ENCODE measurements around the gene AP3S2. TPM values are rescaled to one million over a fixed set of nuclear protein-coding genes. Genes with fewer than 3 reads are reported as not detected.

Gene AP3S2
- total and polyA plus RNA-seq, 2 donors (not counting 1 experiment from before 2014, with no cell fraction given) = 11.3 to 32.3 TPM

DNA sequence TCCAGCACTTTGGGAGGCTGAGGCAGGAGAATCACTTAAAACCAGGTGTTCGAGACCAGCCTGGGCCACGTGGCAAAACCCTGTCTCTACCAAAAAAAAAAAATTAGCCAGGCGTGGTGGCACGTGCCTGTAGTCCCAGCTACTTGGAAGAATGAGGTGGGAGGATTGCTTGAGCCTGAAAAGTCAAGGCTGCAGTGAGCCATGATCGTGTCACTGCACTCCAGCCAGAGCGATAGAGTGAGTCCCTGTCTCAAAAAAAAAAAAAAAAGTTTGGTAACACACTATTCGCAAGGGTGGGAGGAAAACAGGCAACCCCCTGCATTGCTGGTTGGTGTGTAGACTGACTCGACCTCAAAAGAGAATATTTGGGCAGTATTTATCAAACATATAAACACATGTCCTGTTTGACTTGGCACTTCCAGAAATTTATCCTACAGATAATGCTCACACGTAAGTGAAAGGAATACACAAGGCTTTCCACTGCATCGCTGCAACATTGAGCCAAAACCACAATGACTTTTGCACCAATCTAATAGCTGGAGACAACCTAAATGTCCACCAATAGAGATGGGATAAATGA is 76.0 kb downstream of the AP3S2 start:
- H3K27ac ChIP-seq (ENCODE audit: low read length in 2 of 2) = no peak overlapping the region
- no peaks in the 10 kb centered on the region for H4K20me1 ChIP-seq (ENCODE audit: control insufficient read depth, insufficient read depth, low read length, poor library complexity, severe bottlenecking)
- POLR2A ChIA-PET = no interaction called here
- H3K4me3 ChIP-seq (ENCODE audit: control extremely low read depth in 1 of 5, extremely low read depth in 1 of 5, insufficient read depth in 1 of 5, low read depth in 2 of 5, low read length in 4 of 5) = no peak overlapping the region
- no peaks in the 10 kb centered on the region for H3K36me3 ChIP-seq (replicated peaks in 1 of 2; ENCODE audit: control extremely low read depth in 1 of 2, control insufficient read depth in 1 of 2, extremely low read depth in 1 of 2, insufficient read depth in 2 of 2, low read length in 1 of 2)
- no peak for TF ChIP-seq EZH2 (IDR thresholded peaks at IDR 0.05; ENCODE audit: borderline replicate concordance, insufficient read depth, low read depth, low read length, poor library complexity, severe bottlenecking)
- TF ChIP-seq, protein P1, sequence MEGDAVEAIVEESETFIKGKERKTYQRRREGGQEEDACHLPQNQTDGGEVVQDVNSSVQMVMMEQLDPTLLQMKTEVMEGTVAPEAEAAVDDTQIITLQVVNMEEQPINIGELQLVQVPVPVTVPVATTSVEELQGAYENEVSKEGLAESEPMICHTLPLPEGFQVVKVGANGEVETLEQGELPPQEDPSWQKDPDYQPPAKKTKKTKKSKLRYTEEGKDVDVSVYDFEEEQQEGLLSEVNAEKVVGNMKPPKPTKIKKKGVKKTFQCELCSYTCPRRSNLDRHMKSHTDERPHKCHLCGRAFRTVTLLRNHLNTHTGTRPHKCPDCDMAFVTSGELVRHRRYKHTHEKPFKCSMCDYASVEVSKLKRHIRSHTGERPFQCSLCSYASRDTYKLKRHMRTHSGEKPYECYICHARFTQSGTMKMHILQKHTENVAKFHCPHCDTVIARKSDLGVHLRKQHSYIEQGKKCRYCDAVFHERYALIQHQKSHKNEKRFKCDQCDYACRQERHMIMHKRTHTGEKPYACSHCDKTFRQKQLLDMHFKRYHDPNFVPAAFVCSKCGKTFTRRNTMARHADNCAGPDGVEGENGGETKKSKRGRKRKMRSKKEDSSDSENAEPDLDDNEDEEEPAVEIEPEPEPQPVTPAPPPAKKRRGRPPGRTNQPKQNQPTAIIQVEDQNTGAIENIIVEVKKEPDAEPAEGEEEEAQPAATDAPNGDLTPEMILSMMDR (IDR thresholded peaks at IDR 0.05) = no peak
- no peaks in the 10 kb centered on the region for H3K79me2 ChIP-seq (ENCODE audit: control insufficient read depth, insufficient read depth, low read length)
- ATAC-seq (ENCODE audit: low read depth) = no peak
- peaks cover 54% of the 10 kb centered on the region for H3K27me3 Mint-ChIP-seq
- H3K4me1 Mint-ChIP-seq = peaks cover 12% of the 10 kb centered on the region
- H2AFZ ChIP-seq (ENCODE audit: insufficient read depth, low read depth, low read length, poor library complexity, severe bottlenecking) = no peak overlapping the region
- CTCF ChIA-PET = no interaction called here
- H3K9me3 ChIP-seq (ENCODE audit: control extremely low read depth in 1 of 3, control insufficient read depth in 2 of 3, insufficient read depth in 1 of 3, low read length in 2 of 3) = peaks cover 0 to 15% (median 0%) of the 10 kb centered on the region in 3 donors
- no peak overlapping the region for H3K4me2 ChIP-seq (replicated peaks; ENCODE audit: low read depth, low read length, poor library complexity, severe bottlenecking)
- no peak overlapping the region for H3K9ac ChIP-seq (ENCODE audit: low read length)
- H3K4me1 ChIP-seq (ENCODE audit: control insufficient read depth in 2 of 2, insufficient read depth in 2 of 2, low read length in 2 of 2) = peaks cover 14 to 17% of the 10 kb centered on the region in 2 donors
- intact Hi-C loops (cut with micrococcal nuclease) = no loop called here
- 83% methylated on average over 6 of the region's 10 CpGs for WGBS (ENCODE audit: insufficient coverage)
- DNase-seq = no peak
- peaks cover 0 to 42% (median 27%) of the 10 kb centered on the region in 4 experiments for H3K27me3 ChIP-seq (replicated peaks in 1 of 4; ENCODE audit: control extremely low read depth in 1 of 4, control insufficient read depth in 3 of 4, insufficient read depth in 4 of 4, low read length in 3 of 4)
- H3K27ac Mint-ChIP-seq = no peak overlapping the region
- no peaks in the 10 kb centered on the region for H3K9me3 Mint-ChIP-seq (ENCODE audit: insufficient read depth)
- H3K4me3 Mint-ChIP-seq = no peak overlapping the region

- Mint-ChIP-seq H3K9me3 (ENCODE audit: insufficient read depth) (no peaks in the 10 kb centered on the region), H3K4me3 (peak overlapping the region; percentile 84), H3K4me1 (peaks cover 9% of the 10 kb centered on the region), H3K27ac (no peak overlapping the region), H3K27me3 (peaks cover 45% of the 10 kb centered on the region)
- H3K79me2 ChIP-seq (ENCODE audit: control insufficient read depth, insufficient read depth, low read length) = no peaks in the 10 kb centered on the region
- peaks cover 0 to 11% (median 0%) of the 10 kb centered on the region in 3 donors for H3K9me3 ChIP-seq (ENCODE audit: control extremely low read depth in 1 of 3, control insufficient read depth in 2 of 3, insufficient read depth in 1 of 3, low read length in 2 of 3)
- H3K4me2 ChIP-seq (replicated peaks; ENCODE audit: low read depth, low read length, poor library complexity, severe bottlenecking) = no peak overlapping the region
- no peaks in the 10 kb centered on the region for H4K20me1 ChIP-seq (ENCODE audit: control insufficient read depth, insufficient read depth, low read length, poor library complexity, severe bottlenecking)
- DNase-seq = no peak
- no peak for TF ChIP-seq EZH2 (IDR thresholded peaks at IDR 0.05; ENCODE audit: borderline replicate concordance, insufficient read depth, low read depth, low read length, poor library complexity, severe bottlenecking)
- TF ChIP-seq, protein P1 (IDR thresholded peaks at IDR 0.05) = no peak
- CTCF ChIA-PET = no interaction called here
- H3K4me1 ChIP-seq (ENCODE audit: control insufficient read depth in 2 of 2, insufficient read depth in 2 of 2, low read length in 2 of 2) = peaks cover 14 to 17% of the 10 kb centered on the region in 2 donors
- H3K36me3 ChIP-seq (replicated peaks in 1 of 2; ENCODE audit: control extremely low read depth in 1 of 2, control insufficient read depth in 1 of 2, extremely low read depth in 1 of 2, insufficient read depth in 2 of 2, low read length in 1 of 2) = no peaks in the 10 kb centered on the region
- H3K4me3 ChIP-seq (ENCODE audit: control extremely low read depth in 1 of 5, extremely low read depth in 1 of 5, insufficient read depth in 1 of 5, low read depth in 2 of 5, low read length in 4 of 5) = no peak overlapping the region
- intact Hi-C loops (cut with micrococcal nuclease) = no loop called here
- H3K27me3 ChIP-seq (replicated peaks in 1 of 4; ENCODE audit: control extremely low read depth in 1 of 4, control insufficient read depth in 3 of 4, insufficient read depth in 4 of 4, low read length in 3 of 4) = peaks cover 0 to 51% (median 27%) of the 10 kb centered on the region in 4 experiments
- no peak overlapping the region for H2AFZ ChIP-seq (ENCODE audit: insufficient read depth, low read depth, low read length, poor library complexity, severe bottlenecking)
- ATAC-seq (ENCODE audit: low read depth) = no peak
- POLR2A ChIA-PET = no interaction called here
- H3K27ac ChIP-seq (ENCODE audit: low read length in 2 of 2) = no peak overlapping the region
- WGBS (ENCODE audit: insufficient coverage) = 100% methylated on average over 1 of the region's 3 CpGs
- H3K9ac ChIP-seq (ENCODE audit: low read length) = no peak overlapping the region
These were observed 78.0 kb downstream of the AP3S2 start for GRCh38 chr15:89815769-89816168.

Data from B cell (primary cell).